HG03460 (cell line): Measurements from ENCODE around the gene AMN1.
"Not testable (repeated sequence)": the region's sequence is repeated elsewhere in the genome, so short reads cannot be mapped to it uniquely, and the experiment has no call there.

Experiments
- ATAC-seq: cut with Tn5 transposase; IDR thresholded peaks from one replicate; pipeline ENCODE4 v1.9.1; 2021; ENCODE audit not compliant: unreplicated experiment

Gene AMN1

DNA sequence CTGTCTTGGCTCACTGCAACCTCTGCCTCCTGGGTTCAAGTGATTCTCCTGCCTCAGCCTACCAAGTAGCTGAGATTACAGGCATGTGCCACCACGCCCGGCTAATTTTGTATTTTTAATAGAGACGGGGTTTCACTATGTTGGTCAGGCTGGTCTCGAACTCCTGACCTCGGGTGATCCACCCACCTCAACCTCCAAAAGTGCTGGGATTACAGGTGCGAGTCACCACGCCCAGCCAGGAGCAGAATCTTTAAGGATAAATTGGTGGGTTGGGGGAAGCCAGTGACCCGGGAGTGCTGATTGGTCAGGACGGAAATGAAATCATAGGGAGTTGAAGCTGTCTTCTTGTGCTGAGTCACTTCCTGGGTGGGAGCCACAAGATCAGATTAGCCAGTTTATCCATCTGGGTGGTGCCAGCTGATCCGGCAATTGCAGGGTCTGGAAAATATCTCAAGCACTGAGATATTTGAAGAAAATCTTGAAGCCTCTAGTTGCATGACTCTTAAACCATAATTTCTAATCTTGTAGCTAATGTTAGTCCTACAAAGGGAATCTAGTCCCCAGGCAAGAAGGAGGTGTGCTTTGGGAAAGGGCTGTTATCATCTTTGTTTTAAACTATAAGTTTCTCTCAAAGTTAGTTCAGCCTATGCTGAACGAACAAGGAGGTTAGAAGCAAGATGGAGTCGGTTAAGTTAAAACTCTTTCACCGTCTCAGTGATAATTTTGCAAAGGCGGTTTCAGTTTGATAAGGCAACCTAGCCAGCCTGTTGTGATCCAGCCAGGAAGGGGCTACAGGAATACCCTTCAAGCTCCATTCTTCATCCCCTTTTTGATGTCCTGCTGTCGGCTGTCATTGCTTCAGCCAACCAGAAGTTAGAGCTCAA, 5.0 kb upstream of the AMN1 start:
- ATAC-seq = not testable (repeated sequence)

GRCh38 chr12:31732926-31733548, 4.2 kb upstream of the AMN1 start:
- ATAC-seq = no peak

DNA sequence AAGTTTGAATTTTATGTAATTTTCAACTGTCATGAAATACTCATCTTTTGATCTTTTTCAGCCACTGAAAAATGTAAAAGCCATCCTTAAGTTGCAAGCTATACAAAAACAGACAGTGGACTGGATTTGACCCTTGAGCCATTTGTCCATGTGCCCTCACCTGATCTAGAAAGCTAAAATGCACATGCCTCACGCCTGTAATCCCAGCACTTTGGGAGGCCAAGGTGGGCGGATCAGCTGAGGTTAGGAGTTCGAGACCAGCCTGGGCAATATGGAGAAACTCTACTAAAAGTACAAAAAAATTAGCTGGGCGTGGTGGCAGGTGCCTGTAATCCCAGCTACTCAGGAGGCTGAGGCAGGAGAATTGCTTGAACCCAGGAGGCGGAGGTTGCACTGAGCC, 2.4 kb upstream of the AMN1 start:
- not testable (repeated sequence) for ATAC-seq

- ATAC-seq = no peak
Observed at GRCh38 chr12:31729705-31730104, 884 bp upstream of the AMN1 start.

DNA sequence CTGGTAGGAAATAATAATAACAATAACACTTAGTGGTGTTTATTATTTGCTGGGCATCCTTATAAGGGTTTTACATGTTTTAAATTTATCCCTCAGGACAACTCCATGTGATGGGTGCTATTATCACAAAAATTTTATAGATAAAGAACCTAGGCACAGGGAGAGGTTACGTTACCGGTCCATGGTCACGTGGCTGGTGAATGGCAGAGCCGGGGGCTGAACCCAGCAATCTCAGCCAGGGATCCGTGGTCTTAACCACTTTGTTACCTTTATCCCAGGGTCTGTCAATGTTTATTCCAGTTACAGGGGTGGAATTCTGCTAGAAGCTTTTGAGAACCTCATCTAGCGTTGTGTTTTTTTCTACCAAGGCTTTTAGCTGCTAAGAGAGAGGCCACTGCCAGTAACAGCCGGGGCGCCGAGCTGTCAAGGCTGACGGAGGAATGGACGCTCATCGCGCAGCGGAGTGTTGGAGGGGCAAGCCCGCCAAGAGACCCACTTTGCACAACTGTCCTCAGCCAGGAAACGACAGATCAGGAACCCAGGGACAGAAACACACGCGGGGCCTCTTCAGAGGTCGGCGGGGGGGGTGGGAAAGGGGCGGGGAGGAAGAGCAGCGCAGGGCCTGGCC, 418 bp downstream of the AMN1 start:
- ATAC-seq = no peak

DNA sequence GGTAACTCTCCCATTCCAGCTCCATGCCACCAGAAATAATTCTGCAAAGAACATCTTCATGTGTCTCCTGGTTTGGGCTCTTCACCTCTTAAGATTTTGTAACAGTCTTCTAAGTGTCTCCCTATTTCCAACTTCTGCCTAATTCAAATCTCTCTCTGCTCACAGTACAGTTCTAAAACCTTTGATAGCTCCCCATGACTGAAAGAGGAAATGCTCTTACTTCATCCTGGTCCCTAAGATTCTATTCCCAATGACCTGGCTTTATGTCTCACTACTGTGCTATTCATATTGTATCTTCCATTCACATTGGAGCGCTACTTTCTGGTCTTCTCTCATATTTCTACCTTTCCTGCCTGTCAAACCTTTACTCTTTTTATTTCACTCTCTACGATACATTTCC, 1.6 kb downstream of the AMN1 start:
- ATAC-seq = no peak

DNA sequence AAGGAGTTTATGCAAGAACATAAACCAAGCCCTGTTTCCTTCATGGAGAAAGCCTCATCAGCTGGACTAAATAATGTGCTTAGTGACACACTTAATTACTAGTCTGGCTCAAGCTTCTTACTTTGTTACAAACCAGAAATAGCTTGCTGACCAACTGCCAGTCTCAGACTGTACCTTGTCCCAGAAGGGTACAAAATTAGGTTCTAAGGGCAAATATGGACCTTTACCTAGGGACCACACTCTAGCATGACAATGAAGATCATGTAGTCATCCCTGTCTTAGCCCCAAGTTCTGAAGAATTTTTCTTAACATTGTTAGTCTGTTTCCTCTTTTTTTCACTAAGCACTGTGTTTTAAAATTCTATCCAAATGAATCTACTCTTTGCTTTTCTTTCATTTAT, 2.2 kb downstream of the AMN1 start:
- ATAC-seq = no peak

DNA sequence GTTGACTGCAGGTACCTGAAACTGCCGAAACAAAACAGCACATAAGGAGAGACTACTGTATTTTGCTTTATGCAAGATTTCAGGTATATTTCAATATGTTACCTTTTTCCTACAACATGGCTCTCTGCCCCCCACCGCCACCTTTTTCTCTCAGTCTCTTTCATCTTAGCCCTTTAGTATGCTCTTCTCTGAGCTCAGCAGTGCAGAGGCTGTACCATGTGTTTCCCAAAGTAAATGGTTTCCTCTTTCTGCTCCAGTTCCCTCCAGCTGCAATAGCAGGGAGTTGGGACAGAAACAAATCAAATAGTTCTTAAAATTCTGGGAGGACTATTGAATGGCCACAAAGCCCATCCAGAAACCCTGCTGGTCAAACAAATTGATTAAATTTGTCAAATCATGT, 4.3 kb downstream of the AMN1 start:
- ATAC-seq = no peak

DNA sequence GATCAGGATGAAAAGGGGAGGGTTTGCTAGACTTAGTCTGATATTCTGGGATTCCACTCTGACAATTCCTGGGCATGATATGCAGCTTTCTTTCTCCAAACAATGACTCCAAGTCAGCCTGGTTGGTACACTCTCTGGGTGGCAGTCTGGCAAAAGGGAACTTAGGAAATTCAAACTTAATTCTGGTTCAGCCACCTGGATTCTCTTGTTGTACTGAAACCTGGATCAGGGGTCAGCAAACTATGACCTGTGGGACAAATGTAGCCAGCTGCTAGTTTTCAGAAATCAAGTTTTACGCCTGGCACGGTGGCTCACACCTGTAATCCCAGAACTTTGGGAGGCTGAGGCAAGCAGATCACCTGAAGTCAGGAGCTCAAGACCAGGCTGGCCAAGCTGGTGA, 6.2 kb downstream of the AMN1 start:
- ATAC-seq = no peak

- not testable (repeated sequence) for ATAC-seq
Observed at GRCh38 chr12:31718542-31719198, 10.2 kb downstream of the AMN1 start.

GRCh38 chr12:31716998-31717397, 11.8 kb downstream of the AMN1 start:
- not testable (repeated sequence) for ATAC-seq

- peak; percentile 81 for ATAC-seq
Observed at GRCh38 chr12:31715283-31715825, 13.5 kb downstream of the AMN1 start.

GRCh38 chr12:31714406-31715271, 14.2 kb downstream of the AMN1 start:
- peak; percentile 25 for ATAC-seq

DNA sequence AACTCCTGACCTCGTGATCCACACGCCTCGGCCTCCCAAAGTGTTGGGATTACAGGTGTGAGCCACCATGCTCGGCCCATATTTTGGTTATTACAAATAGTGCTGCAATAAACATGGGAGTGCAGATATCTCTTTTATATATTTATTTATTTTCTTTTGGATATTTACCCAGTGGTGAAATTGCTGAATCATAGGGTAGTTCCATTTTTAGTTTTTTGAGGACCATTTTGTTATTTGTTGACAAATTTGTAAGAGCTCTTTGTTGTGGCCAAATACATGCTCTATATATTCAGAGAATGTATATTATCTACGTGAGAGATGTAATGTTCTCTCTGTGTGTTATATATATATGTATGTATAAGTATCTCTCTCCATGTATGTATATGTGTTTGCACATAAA, 15.9 kb downstream of the AMN1 start:
- no peak for ATAC-seq

GRCh38 chr12:31710021-31710818, 18.6 kb downstream of the AMN1 start:
- ATAC-seq = no peak

DNA sequence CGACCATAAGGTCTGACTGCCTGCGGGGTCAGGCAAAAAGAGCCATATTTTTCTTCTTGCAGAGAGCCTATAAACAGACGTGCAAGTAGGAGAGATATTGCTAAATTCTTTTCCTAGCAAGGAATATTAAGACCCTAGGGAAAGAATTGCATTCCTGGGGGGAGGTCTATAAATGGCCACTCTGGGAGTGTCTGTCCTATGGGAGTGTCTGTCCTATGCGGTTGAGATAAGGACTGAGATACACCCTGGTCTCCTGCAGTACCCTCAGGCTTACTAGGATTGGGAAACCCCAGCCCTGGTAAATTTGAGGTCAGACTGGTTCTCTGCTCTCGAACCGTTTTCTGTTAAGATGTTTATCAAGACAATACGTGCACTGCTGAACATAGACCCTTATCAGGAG, 20.7 kb downstream of the AMN1 start:
- not testable (repeated sequence) for ATAC-seq

- ATAC-seq = no peak
Observed at GRCh38 chr12:31705621-31706020, 23.2 kb downstream of the AMN1 start.

DNA sequence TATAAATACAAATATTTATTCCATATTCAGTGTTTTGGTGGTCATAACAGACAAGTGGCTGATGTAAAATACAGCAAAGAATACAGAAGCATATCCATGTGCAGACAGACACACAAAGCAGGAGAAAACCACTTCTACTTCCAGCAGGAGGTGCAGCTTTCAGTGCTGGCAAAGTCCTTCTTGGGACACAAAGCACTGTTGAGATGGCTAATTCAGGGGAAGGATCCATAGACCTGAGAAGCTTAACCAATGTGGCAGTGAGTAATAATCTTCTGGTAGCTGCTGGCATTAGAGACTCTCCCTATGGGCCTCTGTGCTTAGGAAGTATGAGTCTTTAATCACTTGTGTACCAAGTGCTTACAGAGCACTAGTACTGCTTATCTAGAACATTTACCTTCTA, 26.8 kb downstream of the AMN1 start:
- no peak for ATAC-seq

- not testable (repeated sequence) for ATAC-seq
Observed at GRCh38 chr12:31689921-31690320, 38.9 kb downstream of the AMN1 start.
